ENCODE results near the gene CTSE.
"Not testable (repeated sequence)": the region's sequence is repeated elsewhere in the genome, so short reads cannot be mapped to it uniquely, and the experiment has no call there.

Gene CTSE

GRCh38 chr1:206014601-206015000 lies 9.1 kb downstream of the CTSE start:
- no peak for DNase-seq (ENCODE audit: low read depth in 2 of 2)

GRCh38 chr1:206013026-206013795 lies 10.5 kb downstream of the CTSE start:
- no peak for DNase-seq (ENCODE audit: low read depth in 2 of 2)

GRCh38 chr1:206012086-206012859 lies 11.4 kb downstream of the CTSE start:
- DNase-seq (ENCODE audit: low read depth in 2 of 2), result no peak

- DNase-seq (ENCODE audit: low read depth in 2 of 2), result no peak
Measured at GRCh38 chr1:206011057-206011456, 12.6 kb downstream of the CTSE start.

GRCh38 chr1:206010060-206010459 lies 13.6 kb downstream of the CTSE start:
- no peak for DNase-seq (ENCODE audit: low read depth in 2 of 2)

GRCh38 chr1:206006946-206007345 lies 16.7 kb downstream of the CTSE start:
- DNase-seq (ENCODE audit: low read depth in 2 of 2), result no peak

GRCh38 chr1:206005778-206006180 lies 17.9 kb downstream of the CTSE start:
- no peak for DNase-seq (ENCODE audit: low read depth in 2 of 2)

- DNase-seq (ENCODE audit: low read depth in 2 of 2), result no peak
Measured at GRCh38 chr1:206005234-206005633, 18.5 kb downstream of the CTSE start.

- no peak for DNase-seq (ENCODE audit: low read depth in 2 of 2)
Measured at GRCh38 chr1:206004826-206005225, 18.9 kb downstream of the CTSE start.

GRCh38 chr1:206003854-206004800 lies 19.6 kb downstream of the CTSE start:
- DNase-seq (ENCODE audit: low read depth in 2 of 2), result no peak

GRCh38 chr1:206002871-206003801 lies 20.6 kb downstream of the CTSE start, which contains the start of gene RAB7B:
Gene RAB7B, minus strand, starts transcription at chr1:206003395. Its CDS starts 9,260 bp downstream, at chr1:205994135.
- no peak for DNase-seq (ENCODE audit: low read depth in 2 of 2)

- DNase-seq (ENCODE audit: low read depth in 2 of 2), result no peak
Measured at GRCh38 chr1:206002160-206002559, 21.5 kb downstream of the CTSE start.

GRCh38 chr1:206001476-206001888 lies 22.2 kb downstream of the CTSE start:
- DNase-seq (ENCODE audit: low read depth in 2 of 2), result no peak

- no peak for DNase-seq (ENCODE audit: low read depth in 2 of 2)
Measured at GRCh38 chr1:206000641-206001339, 22.9 kb downstream of the CTSE start.

- DNase-seq (ENCODE audit: low read depth in 2 of 2), result no peak
Measured at GRCh38 chr1:205998457-205999241, 25.0 kb downstream of the CTSE start.

- not testable (repeated sequence) for DNase-seq (ENCODE audit: low read depth in 2 of 2)
Measured at GRCh38 chr1:205996641-205997040, 27.1 kb downstream of the CTSE start.

- DNase-seq (ENCODE audit: low read depth in 2 of 2), result no peak
Measured at GRCh38 chr1:205994346-205994745, 29.3 kb downstream of the CTSE start.

GRCh38 chr1:205993068-205993467 lies 30.6 kb downstream of the CTSE start:
- DNase-seq (ENCODE audit: low read depth in 2 of 2), result no peak

- no peak for DNase-seq (ENCODE audit: low read depth in 2 of 2)
Measured at GRCh38 chr1:205992218-205992882, 31.3 kb downstream of the CTSE start.
